HG03060 (cell line): ENCODE data around the gene QSOX2.
"Not testable (repeated sequence)": the region's sequence is repeated elsewhere in the genome, so short reads cannot be mapped to it uniquely, and the experiment has no call there.

Source experiments
- ATAC-seq: cut with Tn5 transposase; IDR thresholded peaks from one replicate; pipeline ENCODE4 v1.9.1; 2021; ENCODE audit warnings: low read depth, moderate number of reproducible peaks; ENCODE audit not compliant: unreplicated experiment

Gene QSOX2

DNA sequence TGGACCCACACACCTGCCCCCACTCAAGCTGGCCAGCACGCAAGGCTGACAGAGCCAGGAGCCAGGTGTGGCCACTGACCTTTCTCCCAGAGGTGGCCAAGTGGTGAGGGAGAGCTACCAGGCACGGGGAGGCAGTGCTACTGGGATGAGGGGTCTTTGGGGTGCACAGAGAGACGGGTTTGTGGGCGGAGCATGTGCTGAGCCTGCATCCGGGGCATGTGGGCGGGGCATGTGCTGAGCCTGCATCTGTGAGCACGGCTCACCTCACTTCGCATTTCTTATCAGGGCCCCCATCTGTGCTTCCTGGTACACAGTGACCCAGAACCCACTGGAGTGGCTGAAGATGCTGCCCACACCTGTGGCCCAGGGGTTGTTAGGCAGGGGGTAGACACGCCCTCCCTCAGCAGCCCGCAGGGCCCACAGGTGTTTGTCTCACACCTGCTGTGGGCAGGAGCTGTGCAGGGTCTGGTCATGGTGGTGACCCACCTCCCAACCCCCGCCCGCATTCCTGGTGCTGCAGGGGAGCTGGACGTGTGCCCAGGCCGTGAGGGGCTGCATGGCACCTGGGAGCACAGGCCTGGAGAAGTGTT is 36.8 kb upstream of the QSOX2 start:
- no peak for ATAC-seq

DNA sequence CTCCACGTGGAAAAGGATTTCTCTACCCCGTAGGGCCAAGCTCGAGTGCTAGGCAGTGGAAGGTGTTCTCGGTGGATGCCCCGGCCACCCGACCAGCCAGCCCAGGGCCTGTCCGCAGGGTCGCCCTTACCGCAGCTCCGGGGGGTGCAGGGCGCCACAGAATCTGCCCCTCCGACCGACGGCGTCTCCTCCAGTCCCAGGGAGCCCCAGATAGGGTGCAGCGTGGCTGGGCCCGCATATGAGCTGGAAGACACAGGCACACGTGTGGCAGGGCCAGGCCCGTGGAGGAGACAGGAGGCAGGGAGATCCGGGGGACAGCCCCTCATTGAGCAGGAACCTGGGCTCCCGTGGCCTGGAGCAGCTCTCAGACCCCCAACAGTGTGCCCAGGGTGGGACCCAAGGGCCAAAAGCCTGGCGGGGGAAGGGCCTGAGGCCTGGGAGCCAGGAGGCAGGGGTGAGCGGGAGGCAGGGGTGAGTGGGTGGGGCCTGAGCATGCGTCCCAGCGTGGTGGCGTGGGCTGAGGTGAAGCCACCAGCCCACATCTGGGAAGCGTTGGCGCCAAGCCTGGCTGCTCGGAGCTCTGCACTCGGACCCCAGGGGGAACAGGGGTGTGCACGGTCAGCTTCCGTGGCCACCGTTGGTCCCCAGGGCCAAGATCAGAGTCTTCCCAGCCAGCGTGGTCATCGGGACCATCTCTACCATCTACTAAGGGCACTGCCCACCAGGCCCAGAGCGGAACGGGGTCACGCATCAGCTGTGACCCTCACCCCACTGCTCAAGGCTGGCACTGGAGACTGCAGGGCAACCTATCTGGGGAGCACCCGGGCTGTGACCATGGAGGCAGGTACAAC is 36.0 kb upstream of the QSOX2 start:
- no peak for ATAC-seq

DNA sequence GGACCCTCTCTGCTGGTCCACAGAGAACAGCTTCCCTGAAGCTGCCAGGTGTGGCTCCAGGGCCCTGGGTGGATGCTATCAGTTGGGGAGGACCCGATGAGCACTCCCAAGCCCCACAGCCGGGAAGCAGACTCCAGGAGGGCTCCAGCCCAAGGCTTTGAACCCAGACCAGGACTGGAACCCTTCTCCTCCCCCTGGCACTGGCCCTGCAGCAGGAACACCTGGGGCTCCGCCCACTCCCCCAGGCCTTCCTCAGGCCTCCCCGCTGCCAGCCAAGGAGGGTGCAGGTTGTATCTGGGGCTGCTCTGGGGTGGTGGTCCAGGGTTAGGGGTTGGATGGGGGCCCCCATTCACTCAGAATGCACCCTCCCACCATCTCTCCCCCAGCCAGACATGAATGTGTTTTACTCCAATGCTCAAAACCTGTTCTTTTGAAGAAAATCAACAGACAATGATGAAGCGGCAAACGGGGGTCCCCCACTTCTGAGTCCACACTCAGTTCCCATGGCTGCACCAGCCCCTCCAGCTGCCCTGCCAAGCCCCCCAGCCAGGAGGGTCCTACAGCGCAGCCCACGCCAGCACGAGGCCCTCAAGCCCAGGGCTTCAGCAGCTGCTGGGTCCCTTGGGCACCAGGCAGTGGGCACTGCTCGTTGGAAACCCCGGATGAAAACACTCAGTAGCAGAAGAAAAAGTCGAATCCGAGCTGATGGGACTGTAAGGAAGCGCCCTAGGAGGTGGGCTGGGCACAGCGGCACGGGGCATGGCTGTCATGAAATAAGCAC is 35.1 kb upstream of the QSOX2 start:
- ATAC-seq = no peak

DNA sequence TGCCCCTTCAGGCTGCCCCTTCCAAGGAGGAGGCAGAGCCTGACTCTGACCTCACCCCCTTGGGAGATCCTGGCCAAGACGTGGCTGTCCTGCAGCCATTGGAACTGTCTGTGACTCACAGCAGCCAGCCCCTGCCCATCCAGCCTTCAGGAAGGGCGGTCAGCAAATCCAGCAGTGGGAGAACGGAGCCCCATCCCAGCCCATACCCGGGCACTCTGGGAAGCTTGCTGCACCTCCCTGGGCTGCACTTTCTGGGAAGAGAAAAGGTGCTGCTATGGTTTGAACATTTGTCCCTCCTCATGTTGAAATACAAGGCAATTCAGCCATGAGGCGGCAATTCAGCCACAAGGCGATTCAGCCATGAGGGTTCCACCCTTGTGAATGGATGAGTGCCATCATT is 33.9 kb upstream of the QSOX2 start:
- ATAC-seq = no peak

DNA sequence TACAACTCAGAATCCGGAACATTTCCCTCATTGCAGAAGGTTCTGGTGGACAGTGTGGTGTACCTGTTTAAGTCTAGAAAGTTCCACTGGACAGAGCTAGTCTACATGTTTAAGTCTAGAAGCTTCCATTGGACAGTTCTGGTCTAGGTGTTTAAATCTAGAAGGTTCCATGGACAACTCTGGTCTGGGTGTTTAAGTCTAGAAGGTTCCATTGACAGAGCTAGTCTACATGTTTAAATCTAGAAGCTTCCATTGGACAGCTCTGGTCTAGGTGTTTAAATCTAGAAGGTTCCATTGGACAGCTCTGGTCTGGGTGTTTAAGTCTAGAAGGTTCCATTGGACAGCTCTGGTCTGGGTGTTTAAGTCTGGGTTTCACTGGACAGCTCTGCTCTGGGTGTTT is 33.3 kb upstream of the QSOX2 start:
- no peak for ATAC-seq

DNA sequence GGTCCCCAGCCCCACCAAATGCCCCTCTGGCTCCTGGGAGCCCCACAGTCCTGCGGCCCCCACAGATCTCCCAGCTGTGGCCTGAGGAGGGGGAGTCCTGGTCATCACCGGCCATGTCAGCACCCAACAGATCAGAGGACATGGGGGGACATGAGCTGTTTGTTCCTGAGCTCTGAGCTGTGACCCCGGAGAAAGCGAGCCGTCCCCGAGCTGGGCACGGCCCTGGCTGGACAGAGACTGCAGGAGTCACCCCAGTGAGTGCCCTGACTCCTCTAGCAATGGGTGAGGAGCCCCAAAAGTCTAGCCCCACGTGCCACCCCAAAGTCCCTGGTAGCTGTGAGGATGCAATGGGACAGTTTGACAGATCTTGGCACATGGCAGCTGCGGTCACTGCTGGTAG is 32.6 kb upstream of the QSOX2 start:
- no peak for ATAC-seq

DNA sequence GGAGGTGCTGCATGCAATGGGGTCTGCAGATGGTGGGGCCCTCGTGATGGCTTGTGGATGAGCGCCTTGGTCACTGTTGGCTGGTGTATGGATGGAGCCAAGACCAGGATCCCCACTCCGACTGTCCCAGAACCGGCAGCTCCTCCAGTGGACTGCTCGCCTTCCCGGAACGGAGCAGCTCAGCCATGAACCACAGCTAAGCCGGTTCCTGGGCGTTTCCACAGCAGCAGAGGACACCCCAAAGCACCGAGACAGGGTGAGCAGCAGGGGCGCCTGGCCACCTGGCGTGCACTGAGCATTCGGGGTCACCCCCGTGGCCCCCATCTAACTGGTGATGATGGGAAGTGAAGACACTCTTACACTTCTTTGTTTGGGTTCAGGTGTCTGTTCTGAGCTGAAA is 32.1 kb upstream of the QSOX2 start:
- ATAC-seq = no peak

DNA sequence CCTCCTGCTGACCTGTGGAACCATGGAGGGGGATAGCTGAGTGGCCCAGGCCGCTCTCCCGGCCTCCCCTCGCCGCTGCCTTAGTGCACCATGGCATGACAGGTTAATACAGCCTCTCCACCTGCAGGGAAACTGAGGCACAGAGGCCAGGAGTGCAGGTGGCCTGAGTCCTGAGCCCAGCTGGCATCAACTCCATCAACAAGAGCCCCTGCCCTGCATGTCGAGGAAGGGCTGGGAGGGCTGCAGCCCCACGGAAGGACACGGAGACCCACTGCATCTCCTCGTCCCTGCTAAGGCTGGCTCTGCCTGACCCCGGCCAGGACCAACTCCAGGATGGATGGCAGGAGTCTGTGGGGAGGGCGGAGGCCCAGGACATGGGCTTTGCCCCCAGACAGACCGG is 31.1 kb upstream of the QSOX2 start:
- ATAC-seq = no peak

DNA sequence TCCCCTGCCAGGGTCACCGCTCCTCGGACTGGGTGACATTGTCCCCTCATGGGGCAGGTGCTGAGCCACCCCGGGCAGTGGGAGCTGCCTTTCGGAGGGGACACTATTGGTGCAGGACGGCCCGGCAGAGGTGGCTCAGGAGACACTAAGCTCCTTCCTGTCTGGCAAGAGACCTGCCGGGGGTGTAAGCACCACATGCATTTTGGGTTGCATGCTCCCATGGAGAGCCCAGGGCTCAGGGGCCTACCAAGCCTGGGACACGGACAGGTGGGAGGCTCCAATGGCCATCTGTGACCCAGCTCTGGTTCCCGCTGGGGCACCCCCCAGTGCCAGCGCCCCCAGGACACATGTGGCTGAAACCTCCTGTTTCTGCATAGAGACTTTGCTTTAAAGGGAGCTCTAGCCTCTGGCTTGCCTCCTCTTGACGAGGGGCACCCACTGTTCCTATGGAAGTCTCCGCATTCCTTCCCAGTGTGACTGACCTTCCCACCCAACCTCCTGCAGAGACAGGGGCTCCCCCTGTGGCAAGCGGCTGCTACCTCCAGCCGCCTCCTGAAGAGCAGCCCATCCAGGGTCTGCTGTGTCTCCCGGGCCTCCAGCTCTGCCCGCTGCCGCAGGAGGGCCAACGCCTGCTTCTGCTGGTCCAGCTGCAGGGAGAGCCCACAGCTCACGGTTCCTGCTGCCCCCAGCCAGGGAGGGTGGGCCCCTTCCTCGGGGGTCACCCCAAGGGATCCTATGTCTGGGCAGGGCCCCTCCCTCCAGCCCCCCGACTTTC is 30.2 kb upstream of the QSOX2 start:
- no peak for ATAC-seq

DNA sequence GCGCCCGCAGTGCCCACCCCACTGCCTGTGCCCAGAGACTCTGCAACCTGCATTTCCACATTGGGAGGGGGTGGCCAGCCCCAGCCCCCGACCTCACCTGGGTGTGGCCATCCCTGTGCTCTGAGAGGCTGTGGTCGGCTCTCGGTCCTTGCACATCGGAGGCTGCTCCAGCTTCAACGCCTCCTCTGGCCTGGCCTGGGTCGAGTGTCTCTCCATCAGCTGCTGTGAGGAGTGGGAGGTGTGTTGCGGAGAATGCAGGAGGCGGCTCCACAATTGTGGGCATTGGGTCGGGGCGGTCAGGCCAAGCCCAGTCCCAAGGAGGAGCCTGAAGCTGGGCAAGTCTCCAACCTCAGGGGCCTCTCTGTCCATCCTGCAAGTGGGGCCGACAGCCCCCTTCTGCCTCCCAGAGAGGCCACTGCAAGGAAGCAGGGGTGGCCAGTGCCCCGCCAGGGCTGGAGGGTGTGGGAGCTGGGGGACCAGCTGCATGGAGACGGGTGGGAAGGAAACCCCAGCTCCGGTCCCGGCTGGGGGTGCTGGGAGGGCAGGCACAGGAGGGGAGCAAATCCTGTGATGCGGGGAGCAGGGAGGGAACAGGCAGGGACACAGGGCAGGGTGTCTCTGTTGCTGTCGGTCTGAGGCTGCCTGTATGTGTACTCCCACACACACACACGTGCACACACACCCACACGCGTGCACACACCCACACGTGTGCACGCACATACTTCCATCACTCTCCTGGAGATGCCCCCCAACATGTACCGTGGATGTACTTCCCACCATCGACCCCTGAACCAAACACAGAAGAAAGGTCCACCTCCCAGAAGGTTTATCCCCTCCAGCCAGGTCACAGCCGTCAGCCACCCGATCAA is 29.4 kb upstream of the QSOX2 start:
- no peak for ATAC-seq

DNA sequence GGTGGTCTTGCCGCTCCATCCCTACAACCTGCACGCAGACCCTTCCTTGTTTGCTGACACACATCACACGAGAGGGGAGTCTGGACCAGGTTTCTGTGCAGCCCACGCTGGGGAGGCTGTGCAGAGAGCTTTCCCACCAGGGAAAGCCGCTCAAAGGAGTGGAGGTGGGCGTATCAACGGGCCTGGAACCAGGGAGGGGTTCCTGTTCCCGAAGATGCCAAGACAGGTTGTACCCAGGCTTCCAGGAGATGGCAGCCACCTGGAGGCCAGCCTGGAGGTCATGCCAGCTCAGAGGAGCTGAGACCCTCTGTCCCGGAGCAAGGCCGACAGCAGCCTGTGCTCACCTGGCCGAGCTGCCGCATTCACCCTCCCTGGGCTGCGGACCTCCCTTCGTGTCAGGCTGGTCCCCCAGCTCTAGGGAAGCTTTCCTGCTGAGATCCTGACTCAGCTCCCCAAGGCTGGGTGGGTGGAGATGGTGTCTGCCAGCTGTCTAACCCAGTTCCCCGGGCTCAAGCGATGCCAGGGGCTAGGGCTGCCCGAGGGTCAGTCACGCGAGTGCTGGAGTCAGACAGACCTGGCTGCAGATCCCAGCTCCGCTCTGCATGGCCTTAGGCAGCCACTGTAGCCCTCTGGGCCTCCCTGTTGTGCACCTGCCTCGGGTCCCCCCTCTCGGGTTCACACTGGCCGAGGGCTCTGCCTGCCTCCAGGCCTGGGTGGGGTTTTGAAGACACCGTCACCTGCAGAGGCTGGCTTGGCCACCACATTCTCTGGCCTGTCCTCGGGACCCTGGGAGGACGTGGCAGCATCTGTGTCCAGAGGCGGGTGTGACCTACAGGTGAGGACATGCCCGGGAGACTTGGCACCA is 28.5 kb upstream of the QSOX2 start:
- no peak for ATAC-seq

DNA sequence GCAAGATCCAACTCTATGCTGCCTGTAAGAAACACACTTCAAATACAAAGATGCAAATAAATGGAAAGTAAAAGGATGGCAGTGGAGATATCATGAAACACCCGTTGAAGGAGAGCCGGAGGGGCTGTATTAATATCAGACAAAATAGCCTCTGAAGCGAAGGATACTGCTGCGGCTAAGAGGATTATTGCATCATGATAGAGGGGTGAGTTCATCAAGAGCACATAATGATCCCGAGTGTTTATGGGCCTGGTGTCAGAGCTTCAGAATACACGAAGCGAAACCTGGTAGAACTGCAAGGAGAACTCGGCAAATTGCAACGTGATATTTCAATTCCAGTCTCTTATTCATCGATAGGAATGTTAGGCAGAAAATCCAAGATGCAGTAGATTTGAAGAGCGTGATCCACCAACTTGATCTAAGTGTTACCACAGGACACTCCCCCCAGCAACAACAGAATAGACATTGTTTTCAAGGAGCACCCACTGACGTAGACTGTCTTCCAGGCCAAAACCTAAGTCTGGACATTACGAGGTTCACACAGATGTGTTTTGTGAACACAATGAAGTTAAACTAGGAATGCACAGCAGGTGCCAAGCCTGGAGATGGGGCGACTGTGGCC is 27.7 kb upstream of the QSOX2 start:
- ATAC-seq = no peak

DNA sequence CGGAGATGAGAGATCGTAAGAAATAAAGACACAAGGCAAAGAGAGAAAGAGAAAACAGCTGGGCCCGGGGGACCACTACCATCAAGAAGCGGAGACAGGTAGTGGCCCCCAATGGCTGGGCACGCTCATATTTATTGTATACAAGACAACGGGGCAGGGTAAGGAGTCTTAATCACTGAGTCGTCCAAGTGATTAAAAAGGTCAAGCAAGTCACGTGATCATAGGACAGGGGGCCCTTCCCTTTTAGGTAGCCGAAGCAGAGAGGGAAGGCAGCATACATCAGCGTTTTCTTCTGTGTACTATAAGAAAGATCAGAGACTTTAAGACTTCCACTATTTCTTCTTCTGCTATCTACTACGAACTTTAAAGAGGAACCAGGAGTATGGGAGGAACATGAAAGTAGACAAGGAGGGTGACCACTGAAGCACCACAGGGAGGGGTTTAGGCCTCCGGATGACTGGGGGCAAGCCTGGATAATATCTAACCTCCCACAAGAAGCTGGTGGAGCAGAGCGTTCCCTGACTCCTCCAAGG is 24.6 kb upstream of the QSOX2 start:
- ATAC-seq = no peak

DNA sequence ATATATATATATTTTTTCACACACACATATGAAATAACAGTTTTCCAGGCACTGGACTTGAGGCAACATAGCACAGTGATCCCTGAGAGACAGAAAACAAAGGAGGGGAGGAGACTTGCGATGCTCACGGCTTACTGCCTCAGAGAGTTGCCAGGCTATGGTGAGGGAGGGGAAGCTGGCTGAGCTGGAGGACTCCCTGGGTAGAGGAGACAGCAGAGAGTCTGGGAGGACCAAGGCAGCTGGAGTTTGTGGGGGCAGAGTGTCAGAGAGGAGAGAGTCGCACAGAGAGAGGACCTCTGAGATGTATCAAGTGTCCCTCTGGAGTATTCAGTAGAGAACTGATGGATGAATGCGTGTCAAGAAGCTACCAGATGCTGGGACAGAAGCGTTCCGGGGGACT is 23.1 kb upstream of the QSOX2 start:
- no peak for ATAC-seq

DNA sequence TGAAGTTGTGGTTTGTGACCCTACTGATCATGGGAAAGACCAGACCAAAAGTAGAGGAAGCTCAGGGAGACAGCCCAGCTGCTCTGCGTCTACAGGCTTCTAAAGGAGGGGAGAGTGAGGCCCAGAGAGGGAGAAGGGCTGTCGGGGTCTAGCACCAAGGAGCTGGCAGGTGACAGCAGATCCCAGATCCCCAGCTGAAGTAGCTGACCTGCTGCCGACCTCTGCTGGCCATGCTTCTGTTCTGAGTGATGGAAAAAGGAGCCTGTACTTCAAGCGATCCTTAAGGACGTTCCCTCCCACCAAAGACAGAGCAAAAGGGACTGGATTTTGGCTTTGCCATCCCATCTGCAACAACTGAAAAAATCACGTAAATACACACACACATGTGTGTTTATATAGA is 22.7 kb upstream of the QSOX2 start:
- no peak for ATAC-seq

DNA sequence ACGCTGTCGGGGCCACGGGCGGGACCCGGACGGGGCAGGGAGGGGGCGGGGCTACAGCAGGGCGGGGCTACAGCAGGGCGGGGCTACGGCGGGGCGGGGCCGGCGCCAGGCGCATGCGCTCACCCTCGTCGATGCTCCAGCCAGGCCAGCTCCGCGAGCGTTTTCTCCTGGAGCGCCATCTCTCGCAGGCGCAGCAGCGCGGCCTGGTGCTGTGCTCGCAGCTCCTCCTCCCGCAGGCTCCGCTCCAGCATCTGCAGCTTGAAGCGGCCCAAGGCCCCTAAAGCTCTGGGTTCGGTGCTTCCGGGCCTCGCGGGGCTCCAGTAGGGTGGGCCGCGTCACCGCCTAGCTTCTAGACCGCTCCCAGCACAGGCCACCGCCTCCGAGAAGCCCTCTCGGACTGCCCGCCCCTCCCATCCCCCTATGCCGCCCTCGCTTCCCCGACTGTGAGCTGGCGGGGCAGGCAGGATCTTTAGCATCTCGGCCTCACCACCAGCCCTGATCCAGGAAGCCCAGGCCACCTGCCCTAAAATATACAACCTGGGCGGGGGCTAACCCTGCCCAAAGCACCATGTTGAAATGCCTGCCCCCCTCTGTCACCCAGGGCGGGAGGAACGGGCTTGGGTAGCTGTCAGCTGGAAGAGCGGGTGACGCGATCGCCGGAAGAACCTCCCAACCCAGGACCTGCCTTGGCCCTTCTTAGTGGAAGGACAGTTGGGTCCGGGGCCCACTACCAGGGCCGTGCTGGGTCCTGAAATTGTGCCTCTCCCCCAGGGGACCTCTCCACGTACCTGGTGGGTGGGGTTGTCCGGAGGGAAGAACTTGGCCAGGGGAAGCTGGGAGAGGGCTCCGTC is 21.9 kb upstream of the QSOX2 start:
- ATAC-seq = no peak

DNA sequence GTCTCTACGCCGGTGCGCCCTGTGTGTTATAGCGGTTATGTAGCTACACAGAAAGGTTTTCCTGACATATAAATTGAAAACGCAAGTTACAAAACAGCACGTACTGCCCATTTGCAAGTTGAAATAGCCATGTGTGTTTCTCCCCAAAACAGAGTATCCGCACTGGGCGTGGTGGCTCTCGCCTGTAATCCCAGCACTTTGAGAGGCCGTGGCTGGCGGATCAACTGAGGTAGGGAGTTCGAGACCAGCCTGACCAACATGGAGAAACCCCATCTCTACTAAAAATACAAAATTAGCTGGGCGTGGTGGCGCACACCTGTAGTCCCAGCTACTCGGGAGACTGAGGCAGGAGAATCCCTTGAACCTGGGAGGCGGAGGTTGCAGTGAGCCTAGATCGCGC is 21.0 kb upstream of the QSOX2 start:
- not testable (repeated sequence) for ATAC-seq
